Epithelial cell of esophagus (primary cell): ENCODE measurements around the gene FGF14.
"Not testable (repeated sequence)": the region's sequence is repeated elsewhere in the genome, so short reads cannot be mapped to it uniquely, and the experiment has no call there.

ENCODE experiments used
- DNase-seq: peaks from one replicate; pipeline ENCODE4 v3.0.0; 2010; ENCODE audit warnings: low read depth
- H3K4me3 ChIP-seq: 2 replicates; pipeline ENCODE4 v1.5.1; 2011; ENCODE audit warnings: mild to moderate bottlenecking, low read length, control low read depth
- CTCF ChIP-seq: IDR thresholded peaks from 2 replicates; pipeline ENCODE4 v1.5.1; 2011; ENCODE audit warnings: low read depth, mild to moderate bottlenecking, low read length, control low read depth, inconsistent platforms; ENCODE audit not compliant: insufficient read depth; ENCODE audit errors: missing control alignments

FGF14 gene

GRCh38 chr13:102089722-102090121, 312.1 kb downstream of the FGF14 start:
- no peak for TF ChIP-seq CTCF
- H3K4me3 ChIP-seq = no peak overlapping the region

GRCh38 chr13:102089177-102089576, 312.7 kb downstream of the FGF14 start:
- H3K4me3 ChIP-seq = no peak overlapping the region
- peak; percentile 25 for DNase-seq
- TF ChIP-seq CTCF = peak; percentile 43

More at GRCh38 chr13:102089722-102090121, 312.1 kb downstream of the FGF14 start:
- no peak for DNase-seq

GRCh38 chr13:102073251-102073650, 328.6 kb downstream of the FGF14 start:
- no peak overlapping the region for H3K4me3 ChIP-seq
- TF ChIP-seq CTCF = no peak
- no peak for DNase-seq

- H3K4me3 ChIP-seq = no peak overlapping the region
- no peak for DNase-seq
- no peak for TF ChIP-seq CTCF
Observed at GRCh38 chr13:102071711-102072110, 330.1 kb downstream of the FGF14 start.

- not testable (repeated sequence) for DNase-seq, H3K4me3 ChIP-seq
Observed at GRCh38 chr13:102068323-102068722, 333.5 kb downstream of the FGF14 start.

- TF ChIP-seq CTCF = no peak
- no peak for DNase-seq
- no peak overlapping the region for H3K4me3 ChIP-seq
Observed at GRCh38 chr13:102055090-102055779, 346.6 kb downstream of the FGF14 start.

GRCh38 chr13:102049853-102050252, 352.0 kb downstream of the FGF14 start:
- no peak for DNase-seq
- no peak overlapping the region for H3K4me3 ChIP-seq
- no peak for TF ChIP-seq CTCF

GRCh38 chr13:102045731-102046130, 356.1 kb downstream of the FGF14 start:
- TF ChIP-seq CTCF = no peak
- no peak for DNase-seq
- no peak overlapping the region for H3K4me3 ChIP-seq
